Stimulated activated CD8-positive, alpha-beta memory T cell treated with anti-CD3 and anti-CD28 coated beads, Interleukin-15, amount 100 ng/mL, for 48 hours (primary cell): ENCODE data around the gene FADS2.
A peak's percentile ranks its signal among the peaks of the same experiment; 100 is the strongest.
"Not testable (repeated sequence)": the region's sequence is repeated elsewhere in the genome, so short reads cannot be mapped to it uniquely, and the experiment has no call there.

ENCODE experiments used
- DNase-seq, 2 donors: peaks; one replicate each; pipeline ENCODE4 v3.0.0-alpha.2; 2020; ENCODE audit warnings: low read depth in 2 of 2

The FADS2 gene

DNA sequence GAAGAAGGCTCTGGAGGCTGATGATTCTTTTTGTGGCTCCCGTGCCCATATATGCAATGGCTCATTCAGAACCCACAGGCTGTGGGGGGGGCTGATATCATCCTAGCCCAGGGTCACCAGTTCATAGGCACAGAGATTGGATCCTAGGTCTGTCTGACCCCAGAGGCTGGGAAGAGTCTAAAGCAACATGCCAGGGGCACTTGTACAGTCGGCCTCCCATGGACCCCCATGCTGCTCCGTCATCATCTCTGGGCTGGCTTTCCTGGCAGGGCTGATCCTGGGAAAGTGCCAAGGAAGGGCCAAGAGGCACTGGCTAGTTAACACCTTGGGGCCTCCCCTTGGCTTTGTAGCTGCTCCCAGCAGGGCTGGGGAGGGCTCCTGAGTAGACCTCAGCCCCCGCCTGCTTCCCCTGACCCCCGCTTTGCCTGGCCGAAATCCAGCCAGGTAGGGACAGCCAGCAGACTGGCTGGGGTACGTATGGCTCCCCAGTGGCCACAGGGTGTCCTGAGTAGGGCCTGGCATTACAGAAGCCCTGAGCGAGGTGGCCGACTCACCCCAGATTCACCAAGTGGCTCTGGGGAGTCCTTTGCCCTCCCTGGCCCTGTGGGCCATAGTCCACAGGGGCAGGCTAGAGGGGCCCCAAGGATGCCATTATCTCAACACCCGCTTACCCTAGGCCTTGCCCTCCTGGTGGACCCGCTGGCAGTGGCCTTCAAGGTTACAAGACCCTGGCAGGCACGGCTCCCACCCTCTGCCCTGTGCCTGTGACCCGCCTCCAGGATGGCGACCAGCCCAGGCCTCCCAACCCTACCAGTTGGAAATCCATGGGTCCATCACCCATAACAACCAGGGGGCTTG lies 40.7 kb downstream of the FADS2 start:
- DNase-seq = no peak

DNA sequence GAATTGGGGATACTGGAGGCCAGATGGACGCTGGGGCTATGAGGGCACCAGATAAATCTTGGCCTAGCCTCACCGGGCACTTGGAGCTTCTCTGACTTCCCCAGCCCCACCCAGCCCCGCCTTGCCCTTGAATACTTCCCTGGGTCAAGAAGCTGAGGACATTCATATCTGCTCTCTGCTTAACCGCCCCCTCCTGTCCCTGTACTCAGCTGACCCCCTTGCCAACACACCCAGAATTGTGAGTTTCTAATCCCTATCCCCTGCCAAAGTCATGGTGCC lies 41.3 kb downstream of the FADS2 start:
- no peak for DNase-seq

DNA sequence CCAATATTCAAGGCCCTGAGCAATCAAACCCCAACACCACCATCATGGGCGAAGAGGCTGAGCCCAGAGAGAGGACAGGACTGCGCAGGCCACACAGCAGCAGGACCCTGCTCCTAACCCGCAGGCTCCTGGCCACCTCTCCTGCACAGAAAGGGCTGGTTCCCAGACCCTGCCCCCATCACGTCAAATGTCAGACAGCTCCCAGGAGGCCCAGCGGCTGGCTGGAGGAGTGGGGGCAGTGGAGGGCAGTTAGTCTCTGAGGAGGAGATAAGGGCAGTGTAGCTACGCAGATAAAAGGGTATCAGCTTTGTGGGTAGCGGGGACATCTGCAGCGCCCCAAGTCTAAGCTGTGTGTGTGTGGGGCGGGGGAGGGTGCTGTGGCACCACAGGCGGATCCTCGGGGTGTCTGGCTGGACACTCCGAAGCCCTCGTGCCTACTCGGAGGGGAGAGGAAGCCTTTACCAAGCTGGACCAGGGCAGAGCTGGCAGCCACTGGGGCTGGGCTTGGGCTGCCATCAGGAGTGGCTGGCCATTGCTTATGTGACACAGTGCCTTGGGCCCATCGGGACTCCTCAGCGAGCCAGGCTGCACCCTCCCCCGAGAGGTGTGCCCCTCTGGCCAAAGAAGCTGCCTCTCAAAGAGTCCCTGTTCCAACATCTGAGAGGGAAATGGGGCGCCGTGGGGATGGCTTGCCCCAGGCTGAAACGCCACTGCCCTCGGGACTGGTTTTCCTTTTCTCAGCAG lies 41.8 kb downstream of the FADS2 start:
- DNase-seq = no peak

DNA sequence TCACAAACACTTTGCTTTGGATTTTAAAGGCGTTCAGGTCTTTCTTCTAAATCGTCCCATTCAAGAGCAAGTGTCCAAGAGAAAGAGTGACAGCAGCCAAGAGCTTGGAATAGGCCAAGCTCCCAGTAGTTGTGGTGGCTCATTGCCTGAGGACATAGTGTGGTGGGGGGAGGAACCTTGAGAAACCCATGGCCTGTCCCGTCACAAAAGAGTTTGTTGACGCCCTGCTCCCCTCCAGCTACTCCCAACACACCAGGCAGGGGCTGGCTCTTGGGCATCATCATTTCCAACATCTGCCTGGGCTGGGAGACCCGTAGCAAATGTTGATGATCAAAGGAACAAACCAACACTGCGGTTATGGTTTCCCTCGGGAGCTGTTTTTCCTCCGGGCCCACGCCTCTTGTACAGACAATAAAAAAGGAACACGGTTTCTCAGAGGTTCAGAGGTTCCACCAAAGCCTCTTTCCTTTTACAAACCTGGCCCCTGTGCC lies 42.5 kb downstream of the FADS2 start:
- DNase-seq = no peak

DNA sequence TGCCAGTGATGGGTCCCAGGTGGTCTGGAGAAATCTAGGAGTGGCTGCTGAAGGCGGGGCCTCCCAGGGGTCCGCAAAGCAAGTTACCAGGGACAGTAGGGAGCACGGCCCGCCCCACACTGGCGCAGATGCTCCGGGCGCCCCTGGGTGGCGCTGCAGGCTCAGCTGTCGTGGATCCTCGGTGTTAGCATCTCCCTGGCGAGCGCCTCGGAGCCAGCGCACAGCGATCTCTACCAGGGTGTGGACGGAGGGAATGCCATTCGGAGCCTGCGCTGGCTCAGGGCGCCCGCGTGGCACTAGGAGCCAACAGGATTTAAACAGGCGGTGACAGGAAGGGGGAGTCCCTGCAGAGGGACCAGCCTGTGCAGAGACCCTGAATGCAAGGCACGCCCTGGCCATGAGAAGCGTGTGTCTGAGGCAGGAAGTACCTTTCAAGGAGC lies 43.1 kb downstream of the FADS2 start:
- peak; percentile 46 to 47 for DNase-seq

DNA sequence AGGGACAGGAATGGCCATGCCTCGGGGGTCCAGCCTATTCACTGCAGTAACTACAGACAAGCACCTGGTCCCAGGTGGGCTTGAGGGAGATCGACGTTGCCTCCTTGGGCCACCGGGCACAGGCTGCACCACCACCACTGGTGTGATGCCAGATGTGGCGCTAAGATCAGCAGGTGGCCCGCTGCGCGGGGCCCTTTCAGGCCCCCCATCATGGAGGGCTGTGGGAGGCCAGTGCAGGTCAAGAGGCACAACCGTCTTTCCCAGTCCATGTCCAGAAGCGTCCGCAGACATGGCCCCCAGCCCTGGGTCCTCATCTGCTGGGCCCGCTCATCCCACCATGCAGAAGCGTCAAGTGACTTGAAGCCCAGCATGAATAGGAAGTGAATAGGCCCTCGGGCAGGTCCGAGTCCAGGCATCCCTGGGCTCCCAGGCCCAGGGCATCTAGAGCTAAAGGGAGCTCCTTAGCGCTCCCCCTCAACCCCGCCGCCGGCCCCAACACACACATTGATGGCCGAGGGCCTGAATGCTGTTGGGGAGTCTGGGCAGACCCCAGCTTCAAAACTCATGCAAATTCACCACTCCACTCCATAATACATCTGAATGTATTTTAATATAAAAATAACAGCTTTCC lies 45.0 kb downstream of the FADS2 start:
- DNase-seq = no peak

DNA sequence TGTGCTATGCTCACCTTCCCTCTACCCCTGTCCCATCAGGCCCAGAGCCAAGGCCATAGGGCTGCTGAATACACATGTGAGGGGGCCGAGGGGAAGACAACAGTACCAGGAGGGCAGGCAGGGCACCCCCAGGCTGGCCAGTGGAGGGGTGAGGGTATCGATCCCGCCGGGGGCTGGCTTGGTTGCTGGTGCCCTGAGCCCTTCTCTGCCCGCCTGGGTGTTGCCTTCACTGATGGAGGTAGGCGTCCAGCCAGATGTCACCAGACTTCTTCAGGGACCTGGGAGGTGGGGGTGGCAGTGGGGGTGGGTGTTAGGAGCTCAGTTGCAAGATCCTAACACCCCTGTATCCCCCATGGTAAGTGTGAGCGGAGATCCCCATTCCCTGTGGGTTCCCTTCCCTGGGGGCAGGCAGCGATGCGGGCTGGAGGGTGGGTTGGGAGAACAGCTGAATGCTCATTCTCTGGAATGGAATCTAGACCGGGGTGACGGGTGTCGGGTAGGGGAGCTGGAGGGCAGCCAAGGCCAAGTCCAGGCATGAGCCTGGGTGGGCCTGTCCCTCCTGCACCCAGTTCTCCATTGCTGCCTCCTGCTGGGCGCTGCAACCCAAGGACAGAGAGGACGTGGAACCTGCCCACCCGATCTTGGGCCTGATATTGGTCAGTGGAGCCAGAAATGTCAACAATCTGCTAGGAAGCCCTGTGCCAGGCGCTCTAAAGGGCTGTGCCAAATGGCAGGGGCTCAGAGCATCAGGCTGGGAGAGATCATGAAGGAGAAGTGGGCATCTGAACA lies 45.7 kb downstream of the FADS2 start:
- no peak for DNase-seq

DNA sequence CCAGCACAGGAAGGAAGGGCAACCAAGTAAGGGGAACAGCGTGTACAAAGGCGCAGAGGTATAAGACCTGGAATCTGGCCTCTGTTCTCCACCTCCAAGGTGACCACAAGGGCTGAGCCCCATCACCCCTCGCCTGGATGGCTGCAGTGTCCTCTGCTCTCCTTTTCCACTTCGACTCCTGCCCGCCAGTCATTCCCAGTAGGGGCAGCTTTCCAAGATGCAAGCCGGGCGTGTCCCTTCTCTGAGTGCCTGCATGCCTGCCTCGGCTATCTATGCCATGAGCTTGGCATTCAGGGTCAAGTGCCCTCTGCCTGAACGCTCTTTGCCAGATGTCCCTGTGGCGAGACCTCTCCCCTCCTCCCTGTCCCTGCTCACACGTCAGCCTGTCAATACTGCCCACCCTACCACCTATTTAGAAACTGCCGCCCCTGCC lies 46.3 kb downstream of the FADS2 start:
- DNase-seq = no peak

DNA sequence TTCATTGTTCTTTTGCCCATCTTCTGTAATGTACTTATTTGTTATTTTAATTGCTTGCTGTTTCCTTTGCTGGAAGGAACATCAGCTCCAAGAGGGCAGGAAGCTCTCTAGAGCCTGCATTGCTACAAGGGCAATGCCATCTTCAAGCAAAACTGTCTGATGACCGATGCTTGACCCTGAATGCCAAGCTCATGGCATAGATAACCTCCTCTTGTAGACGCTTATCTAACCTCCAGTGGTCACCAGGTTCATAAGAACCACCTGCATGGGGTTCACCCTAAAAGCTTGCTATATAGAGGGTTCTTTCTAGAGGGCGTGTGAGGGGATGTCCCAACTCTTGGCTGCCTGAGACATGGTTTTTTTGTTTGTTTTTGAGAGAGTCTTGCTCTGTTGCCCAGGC lies 46.8 kb downstream of the FADS2 start:
- no peak for DNase-seq

DNA sequence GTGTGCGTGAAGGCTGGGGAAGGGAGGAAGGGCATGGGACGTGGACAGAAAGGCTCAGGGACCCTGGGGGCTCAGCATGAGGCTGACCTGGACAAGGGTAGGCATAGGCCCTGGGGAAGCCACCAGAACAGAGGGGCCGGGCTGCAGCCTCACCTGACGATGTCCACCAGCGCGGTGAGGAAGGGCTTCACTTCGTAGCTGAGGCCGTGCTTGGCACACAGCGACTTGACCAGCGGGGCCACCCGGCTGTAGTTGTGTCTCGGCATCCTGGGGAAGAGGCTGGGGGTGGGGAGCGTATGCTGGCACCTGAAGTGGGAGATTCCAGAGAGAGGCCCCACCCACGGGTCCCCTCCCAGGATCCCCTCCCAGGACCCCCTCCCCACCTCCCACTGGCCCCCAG lies 47.6 kb downstream of the FADS2 start:
- DNase-seq = no peak

DNA sequence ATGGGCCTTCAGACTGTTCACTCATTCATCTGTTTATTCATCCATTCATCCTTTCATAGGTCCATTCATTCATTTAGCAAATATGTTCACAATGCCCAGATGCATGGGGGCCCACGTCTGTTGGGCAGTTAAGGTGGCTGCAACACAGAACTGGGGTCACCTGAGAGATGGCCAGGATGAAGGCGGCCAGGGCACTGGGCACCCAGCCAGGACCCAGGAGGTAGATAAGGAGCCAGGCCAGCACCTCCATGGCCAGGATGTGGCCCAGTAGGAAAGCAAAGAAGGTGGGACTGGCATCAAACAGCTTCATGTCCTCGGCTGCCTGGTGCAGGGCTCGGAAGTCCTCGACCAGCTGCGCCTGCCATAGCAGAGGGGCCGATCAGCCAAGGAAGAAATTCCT lies 51.1 kb downstream of the FADS2 start:
- DNase-seq = no peak

DNA sequence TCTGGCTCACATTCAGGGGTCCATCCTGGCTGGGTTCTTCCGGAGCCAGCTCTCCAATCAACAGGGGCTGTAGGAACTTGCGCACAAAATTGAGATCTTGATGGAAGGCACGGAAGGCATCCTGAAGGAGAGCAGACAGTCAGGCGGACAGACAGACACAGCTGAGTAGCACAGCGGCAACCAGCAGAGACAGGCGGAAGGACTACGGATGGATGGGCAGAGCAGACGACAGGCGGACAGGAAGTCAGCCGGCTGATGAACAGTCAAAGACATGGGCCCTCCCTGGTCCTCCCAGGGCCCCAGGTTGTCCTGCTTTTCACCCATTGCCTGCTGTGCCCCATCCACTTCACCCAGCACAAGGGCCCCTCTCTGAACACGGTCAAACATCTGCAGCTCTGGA lies 51.9 kb downstream of the FADS2 start:
- no peak for DNase-seq

DNA sequence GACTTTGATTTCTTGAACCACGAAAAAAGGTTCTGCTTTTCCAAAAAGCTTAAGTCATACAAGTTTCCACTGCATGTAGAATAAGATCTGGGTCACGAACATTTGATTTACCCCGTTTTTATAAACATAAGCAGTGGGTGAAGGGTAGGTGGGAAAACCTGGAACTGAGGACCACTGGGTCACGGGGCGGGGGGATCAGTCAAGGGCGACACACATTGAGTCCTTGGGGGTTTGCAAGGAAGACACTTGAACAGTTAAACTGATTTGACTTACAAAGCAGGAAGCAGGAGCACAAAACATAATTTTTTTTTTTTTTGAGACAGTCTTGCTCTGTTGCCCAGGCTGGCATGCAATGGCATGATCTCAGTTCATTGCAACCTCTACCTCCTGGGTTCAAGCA lies 52.4 kb downstream of the FADS2 start:
- no peak for DNase-seq

DNA sequence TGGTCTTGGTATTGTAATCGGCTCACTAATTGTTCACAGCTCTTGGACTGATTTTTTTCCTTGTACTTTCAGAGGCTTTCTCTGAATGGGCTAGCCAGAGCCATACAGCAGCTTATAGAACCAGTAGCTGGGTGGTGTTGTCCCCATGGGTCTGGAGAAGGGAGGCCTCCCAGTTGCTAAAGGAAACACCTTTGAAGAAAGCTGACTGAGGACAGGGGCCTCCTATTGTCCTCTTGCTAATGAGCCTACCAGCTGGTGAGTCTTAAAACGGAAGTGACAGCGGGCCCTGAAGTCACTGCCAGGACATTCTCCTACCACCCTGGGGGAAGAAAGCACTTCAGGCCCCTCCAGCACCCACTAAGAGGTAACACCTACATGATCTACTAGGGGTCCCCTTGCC lies 53.3 kb downstream of the FADS2 start:
- no peak for DNase-seq

DNA sequence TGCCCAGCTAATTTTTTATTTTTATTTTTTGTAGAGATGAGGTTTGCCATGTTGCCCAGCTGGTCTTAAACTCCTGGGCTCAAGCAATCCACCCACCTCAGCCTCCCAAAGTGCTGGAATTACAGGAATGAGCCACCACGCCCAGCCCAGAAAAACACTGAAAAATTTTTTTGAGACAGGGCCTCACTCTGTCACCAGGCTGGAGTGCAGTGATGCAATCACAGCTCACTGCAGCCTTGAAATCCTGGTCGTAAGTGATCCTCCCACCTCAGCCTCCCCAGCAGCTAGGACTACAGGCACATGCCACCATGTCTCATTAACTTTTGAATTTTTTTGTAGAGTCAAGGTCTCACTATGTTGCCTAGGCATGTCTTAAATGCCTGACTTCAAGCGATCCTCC lies 54.2 kb downstream of the FADS2 start:
- DNase-seq = not testable (repeated sequence)

DNA sequence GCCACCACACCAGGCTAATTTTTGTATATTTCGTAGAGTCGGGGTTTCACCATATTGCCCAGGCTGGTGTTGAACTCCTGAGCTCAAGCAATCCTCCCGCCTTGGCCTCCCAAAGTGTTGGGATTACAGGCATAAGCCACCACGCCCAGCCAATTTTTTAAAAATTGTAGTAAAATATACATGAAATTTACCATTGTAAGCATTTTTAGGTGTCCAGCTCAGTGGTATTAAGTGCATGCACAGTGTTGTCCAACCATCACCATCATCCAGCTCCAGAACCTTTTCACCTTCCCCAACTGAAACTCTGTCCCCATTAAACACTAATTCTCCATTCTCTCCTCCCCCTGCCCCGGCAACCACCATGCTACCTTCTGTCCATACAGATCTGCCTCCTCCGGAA lies 54.8 kb downstream of the FADS2 start:
- no peak for DNase-seq

DNA sequence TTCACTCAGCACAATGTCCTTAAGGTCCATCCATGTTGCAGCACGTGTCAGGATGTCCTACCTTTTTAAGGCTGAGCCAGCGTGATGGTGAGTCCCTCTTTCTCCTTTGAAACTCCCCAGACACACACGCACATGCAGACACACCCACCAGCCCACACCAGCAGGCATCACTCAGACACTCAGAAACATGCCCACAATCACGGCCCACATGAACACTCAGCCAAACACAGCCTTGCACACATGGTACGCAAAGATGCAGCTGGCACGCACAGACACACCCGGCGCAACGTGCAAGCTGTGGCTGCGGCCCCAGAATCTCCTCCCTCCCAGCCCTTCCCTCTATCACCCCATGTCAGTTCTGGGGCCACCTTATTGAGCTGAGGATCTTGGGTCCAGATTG lies 55.2 kb downstream of the FADS2 start:
- DNase-seq = no peak

DNA sequence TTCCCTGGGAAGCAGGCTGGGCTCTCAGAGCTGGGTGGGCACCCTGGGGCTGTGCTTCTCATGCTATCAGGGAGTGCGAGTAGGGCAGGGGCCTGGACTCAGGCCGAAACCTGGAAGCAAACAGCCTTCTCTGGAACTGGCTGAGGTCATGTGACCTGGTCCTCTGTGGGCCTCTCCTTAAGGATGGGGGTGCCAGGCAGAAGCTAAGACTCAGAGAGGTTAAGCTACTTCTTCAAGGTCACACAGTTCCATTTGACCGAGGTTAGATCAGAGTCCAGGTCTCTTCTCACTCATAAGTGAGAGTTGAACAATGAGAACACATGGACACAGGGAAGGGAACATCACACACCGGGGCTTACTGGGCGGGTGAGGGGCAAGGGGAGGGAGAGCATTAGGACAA lies 55.8 kb downstream of the FADS2 start:
- DNase-seq = no peak

DNA sequence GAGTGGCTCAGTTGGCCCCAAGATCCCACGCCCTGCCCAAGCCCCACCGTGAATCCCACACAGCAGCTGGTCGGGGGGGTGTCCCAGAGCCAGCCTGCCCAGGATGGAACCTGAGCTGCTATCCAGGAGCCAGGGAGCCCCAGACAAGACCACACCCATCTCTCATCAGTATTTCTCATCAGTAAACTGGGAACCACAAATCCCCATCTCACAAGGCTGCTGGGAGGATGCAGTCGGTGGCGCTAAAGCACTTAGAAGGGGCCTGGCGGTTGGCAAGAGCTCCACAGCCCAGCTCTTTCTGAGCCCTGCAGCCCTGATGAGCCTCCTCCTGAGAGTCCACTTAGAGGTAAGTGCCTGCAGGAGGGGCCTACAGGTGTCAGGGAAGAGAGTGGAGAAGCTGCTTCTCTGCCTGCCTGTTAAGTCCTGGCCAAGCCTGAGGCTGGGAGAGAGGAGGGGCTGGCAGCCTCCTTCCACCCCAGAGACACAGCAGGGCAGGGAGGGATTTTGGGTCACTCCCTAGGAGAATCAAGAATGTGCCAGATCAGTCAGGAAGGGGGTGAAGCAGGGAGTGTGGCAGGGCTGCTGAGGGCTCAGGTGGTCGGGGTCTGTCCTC lies 57.2 kb downstream of the FADS2 start:
- no peak for DNase-seq

DNA sequence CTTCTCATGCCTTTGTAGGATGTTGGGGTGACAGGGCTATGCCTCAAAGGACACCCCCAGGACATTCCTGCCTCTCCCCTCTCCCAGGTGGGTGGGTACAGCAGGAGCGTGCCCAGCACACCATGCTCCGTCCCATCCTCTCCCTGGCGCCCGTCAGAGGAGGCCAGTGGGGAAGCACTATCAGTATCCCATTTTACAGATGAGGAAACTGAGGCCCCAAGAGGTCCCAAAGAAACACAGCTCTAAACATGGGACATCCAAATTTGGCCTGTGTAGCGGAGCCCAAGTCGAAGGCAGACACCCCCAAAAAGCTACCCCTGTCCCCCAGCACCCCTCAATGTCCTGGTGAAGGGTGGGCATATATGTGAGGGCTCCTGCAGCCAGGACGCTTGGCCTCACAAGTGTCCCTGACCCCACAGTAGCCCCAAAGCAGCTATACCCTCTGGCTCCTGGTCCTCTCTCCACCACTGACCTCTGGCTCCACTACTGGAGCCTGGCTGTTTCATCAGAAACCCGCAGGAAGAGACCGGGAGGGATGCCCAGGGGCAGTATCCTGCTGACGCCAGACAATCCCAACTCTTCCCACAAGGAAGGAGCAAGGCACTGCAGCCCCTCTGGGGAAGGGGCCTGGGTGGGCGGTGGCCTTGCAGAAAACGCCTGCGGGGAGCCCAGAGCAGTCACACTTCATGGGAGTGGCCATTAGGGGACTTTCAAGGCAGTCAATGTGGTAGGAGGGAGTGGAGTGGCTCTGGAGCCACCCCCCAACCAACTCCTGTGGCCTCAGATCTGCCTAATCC lies 57.9 kb downstream of the FADS2 start:
- no peak for DNase-seq

DNA sequence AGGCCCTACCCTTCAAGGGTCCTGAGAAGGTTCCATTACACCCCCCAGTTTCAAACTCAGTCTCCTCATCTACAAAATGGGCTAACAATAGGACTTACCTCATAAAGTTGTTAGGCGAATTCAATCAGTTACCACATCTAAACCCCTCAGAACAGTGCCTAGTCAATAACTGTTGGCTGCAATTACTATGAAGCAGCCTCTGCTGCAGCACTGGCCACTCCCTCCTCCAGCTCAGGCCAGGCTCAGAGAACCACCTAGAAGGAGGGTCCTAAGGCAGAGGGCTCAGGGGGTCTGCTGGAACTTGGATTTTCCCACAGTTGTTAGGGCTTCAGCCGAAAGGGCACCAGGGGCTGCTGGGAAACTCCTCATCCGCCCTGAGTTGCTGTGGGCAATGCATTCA lies 58.5 kb downstream of the FADS2 start:
- no peak for DNase-seq
